ENCODE results near the gene UTS2B. TPM values are rescaled to one million over a fixed set of nuclear protein-coding genes. Genes with fewer than 3 reads are reported as not detected.

Gene UTS2B
- total and polyA plus RNA-seq, 11 donors, result 0.17 to 1.1 (median 0.43) TPM; not detected in 8

DNA sequence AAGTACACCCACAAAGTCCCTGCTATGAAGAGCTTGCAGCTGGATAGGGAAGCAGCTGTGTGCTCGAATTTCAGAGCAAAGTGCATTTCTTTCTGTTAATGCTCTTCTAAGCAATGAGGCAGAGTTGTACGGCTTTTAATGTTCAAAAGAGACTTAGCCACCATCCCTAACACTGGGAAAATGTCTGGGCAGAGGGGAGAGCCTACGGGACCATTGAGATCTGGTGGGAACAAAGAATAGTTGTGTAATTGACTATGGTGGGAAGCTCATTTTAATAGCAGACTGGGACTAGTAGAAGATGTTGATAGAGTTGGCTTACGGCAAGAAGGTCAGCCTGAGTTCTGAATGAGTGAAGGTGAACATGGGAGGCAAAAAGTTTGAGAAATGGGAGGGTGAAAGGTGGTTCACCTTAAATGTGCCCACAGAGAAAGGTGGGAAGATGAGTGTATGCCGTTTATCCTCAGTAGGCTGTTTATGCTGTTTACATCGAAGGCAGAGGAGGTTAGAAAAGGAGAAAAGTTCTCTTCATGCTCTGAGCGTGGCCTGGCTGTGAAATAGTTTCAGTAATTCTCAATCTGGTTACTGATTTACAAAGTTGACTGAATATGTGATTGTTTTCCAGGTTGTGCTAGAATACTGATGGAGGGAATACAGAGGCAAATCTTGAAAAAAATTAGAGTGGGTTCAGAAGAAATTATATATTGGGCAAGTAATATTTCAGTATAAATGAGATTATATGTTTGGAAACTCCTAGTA lies 22.9 kb upstream of the UTS2B start:
- TF ChIP-seq, protein P1, sequence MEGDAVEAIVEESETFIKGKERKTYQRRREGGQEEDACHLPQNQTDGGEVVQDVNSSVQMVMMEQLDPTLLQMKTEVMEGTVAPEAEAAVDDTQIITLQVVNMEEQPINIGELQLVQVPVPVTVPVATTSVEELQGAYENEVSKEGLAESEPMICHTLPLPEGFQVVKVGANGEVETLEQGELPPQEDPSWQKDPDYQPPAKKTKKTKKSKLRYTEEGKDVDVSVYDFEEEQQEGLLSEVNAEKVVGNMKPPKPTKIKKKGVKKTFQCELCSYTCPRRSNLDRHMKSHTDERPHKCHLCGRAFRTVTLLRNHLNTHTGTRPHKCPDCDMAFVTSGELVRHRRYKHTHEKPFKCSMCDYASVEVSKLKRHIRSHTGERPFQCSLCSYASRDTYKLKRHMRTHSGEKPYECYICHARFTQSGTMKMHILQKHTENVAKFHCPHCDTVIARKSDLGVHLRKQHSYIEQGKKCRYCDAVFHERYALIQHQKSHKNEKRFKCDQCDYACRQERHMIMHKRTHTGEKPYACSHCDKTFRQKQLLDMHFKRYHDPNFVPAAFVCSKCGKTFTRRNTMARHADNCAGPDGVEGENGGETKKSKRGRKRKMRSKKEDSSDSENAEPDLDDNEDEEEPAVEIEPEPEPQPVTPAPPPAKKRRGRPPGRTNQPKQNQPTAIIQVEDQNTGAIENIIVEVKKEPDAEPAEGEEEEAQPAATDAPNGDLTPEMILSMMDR (IDR thresholded peaks at IDR 0.05), result no peak
- no peak for TF ChIP-seq POLR2A (IDR thresholded peaks at IDR 0.05)
- WGBS, 4 donors, result 63 to 69% (median 68%) methylated on average over 7 of the region's 7 CpGs
- peaks cover 13 to 96% (median 67%) of the 10 kb centered on the region in 12 donors for H3K4me1 ChIP-seq

DNA sequence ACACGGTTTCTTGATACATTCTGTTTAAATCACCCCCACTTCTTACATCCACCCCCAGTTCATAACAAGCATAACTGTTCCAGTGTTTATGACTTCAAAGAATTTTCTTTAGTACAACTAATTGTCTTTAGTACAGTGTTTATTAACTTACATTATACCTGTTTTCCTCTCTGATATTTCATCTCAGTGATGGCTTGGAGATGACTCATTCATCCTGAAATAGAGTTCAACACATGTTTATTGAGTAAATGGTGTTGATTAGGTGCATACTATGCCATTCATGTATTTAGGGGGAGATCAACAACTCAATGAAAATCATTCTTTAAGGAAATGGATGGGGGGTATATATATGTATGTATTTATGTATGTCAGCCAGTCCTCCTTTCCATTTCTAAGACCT lies 21.7 kb upstream of the UTS2B start:
- peak overlapping the region in 2 of 12 donors; percentile 5 to 27 for H3K27ac ChIP-seq
- no peaks in the 10 kb centered on the region for H3K27me3 ChIP-seq
- H3K36me3 ChIP-seq, result no peaks in the 10 kb centered on the region
- no peaks in the 10 kb centered on the region for H3K9me3 ChIP-seq
- 88 to 95% (median 93%) methylated on average over 1 of the region's 1 CpG for WGBS, 4 donors
- H3K4me1 ChIP-seq, result peaks cover 9 to 97% (median 64%) of the 10 kb centered on the region in 12 donors
- intact Hi-C loops (cut with DNase I), result no loop called here
- no peak overlapping the region for H3K4me3 ChIP-seq
- no peak for TF ChIP-seq POLR2A (IDR thresholded peaks at IDR 0.05)
- TF ChIP-seq, protein P1 (IDR thresholded peaks at IDR 0.05), result no peak
- no peak for DNase-seq
- no peak for ATAC-seq

More for the DNA sequence above, 22.9 kb upstream of the UTS2B start:
- ATAC-seq (no peak), DNase-seq (no peak)
- Histone ChIP-seq H3K27me3 (no peaks in the 10 kb centered on the region), H3K4me3 (no peak overlapping the region), H3K27ac (peak overlapping the region in 3 of 12 donors; percentile 5 to 29 (median 6)), H3K36me3 (peaks cover 0 to 12% (median 6%) of the 10 kb centered on the region in 9 donors), H3K9me3 (no peaks in the 10 kb centered on the region)
- intact Hi-C loops (cut with DNase I), result no loop called here

DNA sequence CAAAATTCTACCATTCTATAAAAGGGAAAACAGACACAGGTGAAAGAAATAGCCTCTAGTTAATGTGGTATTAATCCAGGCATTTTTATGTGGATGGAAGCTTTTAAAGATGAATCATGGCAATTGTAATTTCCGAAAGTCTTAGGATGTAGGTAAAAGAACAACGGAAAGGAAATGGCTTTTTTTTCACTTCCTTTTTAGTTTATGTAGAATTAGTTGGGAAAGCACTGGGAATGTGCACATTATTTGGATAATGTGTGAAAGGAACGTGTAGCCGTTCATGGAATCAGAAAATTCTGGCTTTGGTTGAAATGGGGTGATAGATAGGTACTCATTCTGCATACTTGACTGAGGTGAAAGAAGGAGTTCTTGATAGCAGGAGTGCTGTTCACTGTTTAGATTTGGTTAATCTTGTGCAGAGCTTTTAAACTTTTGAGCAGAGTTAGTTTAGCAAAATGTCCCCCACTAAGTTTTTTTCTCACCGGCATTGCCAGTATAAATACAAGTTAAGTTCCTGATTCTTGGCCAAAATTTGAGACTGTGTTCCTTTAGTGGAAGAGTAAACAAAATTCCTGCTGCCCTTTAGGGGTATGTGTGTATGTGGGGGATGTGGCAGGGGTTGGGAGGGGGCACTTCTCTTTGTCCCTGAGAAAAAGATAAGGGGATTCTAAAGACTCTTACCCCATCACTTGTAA lies 20.2 kb upstream of the UTS2B start:
- Histone ChIP-seq H3K36me3 (no peaks in the 10 kb centered on the region), H3K27me3 (no peaks in the 10 kb centered on the region), H3K9me3 (no peaks in the 10 kb centered on the region), H3K4me3 (peak overlapping the region in 2 of 12 donors; percentile 0 to 18), H3K4me1 (peaks cover 5 to 95% (median 61%) of the 10 kb centered on the region in 12 donors), H3K27ac (peak overlapping the region; percentile 3 to 56 (median 36))
- 30 to 39% (median 33%) methylated on average over 5 of the region's 5 CpGs for WGBS, 4 donors
- TF ChIP-seq, protein P1 (IDR thresholded peaks at IDR 0.05), result no peak
- TF ChIP-seq POLR2A (IDR thresholded peaks at IDR 0.05), result no peak
- intact Hi-C loops (cut with DNase I), result no loop called here
- DNase-seq, result no peak
- peak in 2 of 4 donors; percentile 5 to 38 for ATAC-seq

DNA sequence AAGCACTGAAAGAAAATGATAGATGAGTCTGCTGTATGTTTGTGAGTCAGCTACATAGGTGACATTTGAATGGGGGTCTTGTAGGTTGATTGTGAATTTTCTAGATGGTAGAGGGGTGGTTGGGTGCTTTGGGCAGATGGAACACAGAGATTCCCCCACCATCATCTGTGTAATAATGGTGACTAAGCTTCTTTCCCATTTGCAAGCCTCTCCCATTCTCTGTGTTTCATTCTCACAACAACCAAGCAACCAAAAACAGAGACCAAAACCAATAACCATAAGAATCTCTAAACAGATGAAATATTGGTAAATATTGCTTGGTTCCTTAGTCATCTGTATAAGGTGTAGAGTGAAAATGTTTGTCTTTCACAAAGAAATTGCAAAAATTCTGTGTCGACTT lies 17.8 kb upstream of the UTS2B start:
- no peaks in the 10 kb centered on the region for H3K27me3 ChIP-seq
- no peaks in the 10 kb centered on the region for H3K9me3 ChIP-seq
- WGBS, 4 donors, result 97 to 100% (median 99%) methylated on average over 1 of the region's 1 CpG
- H3K27ac ChIP-seq, result no peak overlapping the region
- intact Hi-C loops (cut with DNase I), result no loop called here
- H3K4me1 ChIP-seq, result peaks cover 5 to 93% (median 67%) of the 10 kb centered on the region in 12 donors
- ATAC-seq, result no peak
- no peak for TF ChIP-seq POLR2A (IDR thresholded peaks at IDR 0.05)
- TF ChIP-seq, protein P1 (IDR thresholded peaks at IDR 0.05), result no peak
- no peak for DNase-seq
- H3K36me3 ChIP-seq, result no peaks in the 10 kb centered on the region
- H3K4me3 ChIP-seq, result no peak overlapping the region
